Activated CD8-positive, alpha-beta memory T cell treated with anti-CD3 and anti-CD28 coated beads, Interleukin-2, amount 50 U/mL, for 4 hours (primary cell): ENCODE data around the gene LMOD1.
A peak's percentile ranks its signal among the peaks of the same experiment; 100 is the strongest.
"Not testable (repeated sequence)": the region's sequence is repeated elsewhere in the genome, so short reads cannot be mapped to it uniquely, and the experiment has no call there.

Source experiments
- DNase-seq: peaks from one replicate; pipeline ENCODE4 v3.0.0-alpha.2; 2020

Gene LMOD1

DNA sequence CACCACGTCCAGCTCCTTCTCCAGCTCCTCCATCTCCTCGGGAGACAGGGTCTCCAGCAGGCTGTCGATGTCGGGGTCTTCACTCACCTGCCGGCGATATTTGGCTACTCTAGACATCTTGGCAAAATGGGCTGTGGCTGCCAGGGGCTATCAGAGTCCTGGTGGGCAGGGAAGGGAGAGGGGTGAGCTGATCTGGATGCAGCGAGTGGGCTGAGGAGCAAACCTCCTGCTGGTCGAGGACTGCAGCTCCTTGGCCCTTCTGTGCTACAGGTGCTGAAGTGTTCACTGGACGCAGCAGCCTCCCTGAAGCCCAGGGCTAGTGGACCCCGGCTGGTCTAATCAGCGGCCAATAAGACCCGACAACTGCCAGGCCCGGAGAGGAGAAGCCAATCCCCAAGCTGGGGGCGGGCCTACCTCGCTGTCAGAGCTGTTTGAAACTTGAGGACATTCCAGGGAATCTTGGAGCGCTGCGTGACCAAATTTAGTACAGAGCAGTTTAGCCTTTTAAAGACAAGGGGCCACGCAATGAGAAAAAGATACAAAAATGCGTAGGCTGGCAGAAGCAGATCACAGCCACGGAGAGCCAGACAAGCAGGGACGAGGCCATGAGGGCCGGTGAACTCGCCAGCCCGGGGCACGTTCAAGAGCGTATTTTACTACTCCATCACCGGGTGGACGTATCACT, at the start of gene LMOD1:
LMOD1 (minus strand) TSS at position 325 of the 685 bp plus-strand sequence; CDS start at position 117, 208 bp downstream.
- DNase-seq: no peak

DNA sequence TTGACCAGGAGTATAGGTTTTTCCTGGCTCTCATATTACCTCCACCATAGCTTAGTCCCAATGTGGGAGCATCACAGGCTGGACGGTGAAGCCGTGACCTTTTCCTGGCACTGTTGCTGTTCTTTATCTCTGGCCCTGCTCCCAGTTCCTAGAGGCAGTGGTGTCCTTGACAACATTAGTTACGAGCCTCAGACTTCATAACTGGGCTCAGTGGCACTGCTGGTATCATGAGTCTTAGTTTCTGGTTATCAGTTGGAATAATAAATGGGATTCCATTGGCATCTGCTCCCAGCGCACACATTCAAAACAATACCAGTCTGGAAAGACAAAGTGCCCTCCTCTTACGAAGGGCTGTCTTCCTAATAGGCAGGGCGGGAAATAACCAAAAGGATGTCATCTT, 44.1 kb upstream of the LMOD1 start:
- DNase-seq: no peak

DNA sequence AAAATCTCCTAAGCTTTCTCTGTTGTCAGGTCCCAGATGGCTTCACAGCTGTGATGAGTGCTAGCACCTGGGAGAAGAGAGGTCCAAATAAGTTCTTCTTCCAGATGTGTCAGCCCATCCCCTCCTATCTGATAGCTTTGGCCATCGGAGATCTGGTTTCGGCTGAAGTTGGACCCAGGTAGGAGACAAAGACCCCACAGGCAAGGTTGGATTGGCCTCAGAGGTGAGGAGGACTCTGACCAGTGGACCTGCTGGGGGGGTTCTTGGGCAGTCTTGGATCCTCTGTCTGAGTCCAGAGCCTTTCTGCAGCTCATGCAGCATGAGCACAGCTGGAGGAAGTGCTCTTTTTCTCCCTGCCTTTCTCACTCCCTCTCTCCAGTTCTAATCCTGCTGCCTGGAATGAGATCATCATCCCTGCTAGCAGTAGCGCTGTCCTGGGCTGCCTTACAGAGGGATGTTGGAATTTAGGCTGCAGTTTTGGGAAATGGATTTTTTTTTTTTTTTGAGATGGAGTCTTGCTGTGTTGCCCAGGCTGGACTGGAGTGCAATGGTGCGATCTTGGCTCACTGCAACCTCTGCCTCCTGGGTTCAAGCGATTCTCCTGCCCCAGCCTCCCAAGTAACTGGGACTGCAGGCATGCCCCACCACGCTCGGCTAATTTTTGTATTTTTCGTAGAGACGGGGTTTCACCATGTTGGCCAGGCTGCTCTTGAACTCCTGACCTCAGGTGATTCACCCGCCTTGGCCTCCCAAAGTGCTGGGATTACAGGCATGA, 43.2 kb upstream of the LMOD1 start:
- DNase-seq: no peak

DNA sequence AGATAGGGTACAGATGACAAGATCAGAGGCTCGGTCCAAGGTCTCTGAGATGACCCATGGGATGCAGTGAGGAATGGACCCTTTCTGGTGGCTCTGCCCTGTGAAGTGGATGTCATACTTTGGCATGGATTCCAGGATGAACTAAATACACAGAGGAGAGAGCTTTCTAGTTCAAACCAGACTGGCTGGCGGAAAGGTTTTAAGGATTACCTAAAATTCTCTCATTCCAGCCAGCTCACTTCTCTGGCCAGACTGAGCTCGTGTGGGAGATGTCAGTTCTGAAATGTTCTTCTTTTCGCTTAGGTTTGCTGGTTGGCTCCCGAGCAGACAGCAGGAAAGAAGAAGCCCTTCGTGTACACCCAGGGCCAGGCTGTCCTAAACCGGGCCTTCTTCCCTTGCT, 42.3 kb upstream of the LMOD1 start:
- DNase-seq: no peak

DNA sequence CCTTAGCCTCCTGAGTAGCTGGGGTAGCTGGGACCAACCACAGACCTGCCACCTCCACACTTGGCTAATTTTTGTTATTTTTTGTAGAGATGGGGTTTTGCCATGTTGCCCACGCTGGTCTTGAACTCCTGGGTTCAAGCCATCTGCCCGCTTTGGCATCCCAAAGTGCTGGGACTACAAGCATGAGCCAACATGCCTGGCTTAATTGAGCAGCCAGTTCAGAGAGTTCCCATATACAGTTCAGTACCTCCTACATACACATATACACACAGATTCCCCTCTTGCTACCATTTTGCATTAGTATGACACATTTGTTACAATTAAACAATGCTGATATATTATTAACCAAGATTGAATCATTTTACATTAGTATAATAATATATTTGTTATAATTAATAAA, 39.0 kb upstream of the LMOD1 start:
- DNase-seq: no peak

DNA sequence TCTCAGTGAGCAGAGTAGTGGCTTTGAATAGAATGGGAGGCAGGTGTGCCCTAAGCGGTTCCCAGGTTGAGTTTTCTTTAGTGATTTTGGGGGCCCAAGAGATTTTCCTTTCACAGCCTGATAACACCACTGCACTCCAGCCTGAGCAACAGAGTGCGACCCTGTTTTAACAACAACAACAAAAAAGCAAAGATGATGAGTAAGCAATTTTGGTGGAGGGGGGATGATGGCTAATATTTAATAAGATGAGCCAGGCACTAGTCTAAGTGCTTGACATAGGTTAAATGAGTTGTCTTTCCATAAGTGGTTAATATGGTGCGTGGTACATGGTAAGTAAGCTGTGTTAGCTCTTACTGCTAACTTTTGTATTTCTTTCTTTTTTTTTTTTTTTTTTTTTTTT, 38.1 kb upstream of the LMOD1 start:
- no peak for DNase-seq

DNA sequence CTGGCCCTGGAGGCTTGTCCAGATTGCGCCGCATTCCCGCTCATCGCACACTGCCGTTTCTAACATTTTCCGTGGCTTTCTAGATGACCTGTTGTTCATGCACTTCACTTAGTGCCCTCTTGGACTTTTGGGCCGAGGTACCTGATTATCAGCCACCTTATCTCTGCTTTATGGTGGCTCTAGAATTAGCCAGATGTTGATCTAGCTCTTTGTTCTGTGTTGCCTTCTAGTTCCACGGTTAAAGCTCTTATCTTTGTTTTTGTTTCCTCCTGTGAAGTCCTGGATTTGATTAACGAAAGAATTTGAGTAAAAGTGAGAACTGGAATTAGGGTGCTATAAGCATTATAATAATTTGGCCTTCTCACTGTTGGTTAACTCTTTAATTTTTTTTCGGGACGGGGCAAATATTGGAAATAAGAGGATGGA, 37.0 kb upstream of the LMOD1 start:
- no peak for DNase-seq

DNA sequence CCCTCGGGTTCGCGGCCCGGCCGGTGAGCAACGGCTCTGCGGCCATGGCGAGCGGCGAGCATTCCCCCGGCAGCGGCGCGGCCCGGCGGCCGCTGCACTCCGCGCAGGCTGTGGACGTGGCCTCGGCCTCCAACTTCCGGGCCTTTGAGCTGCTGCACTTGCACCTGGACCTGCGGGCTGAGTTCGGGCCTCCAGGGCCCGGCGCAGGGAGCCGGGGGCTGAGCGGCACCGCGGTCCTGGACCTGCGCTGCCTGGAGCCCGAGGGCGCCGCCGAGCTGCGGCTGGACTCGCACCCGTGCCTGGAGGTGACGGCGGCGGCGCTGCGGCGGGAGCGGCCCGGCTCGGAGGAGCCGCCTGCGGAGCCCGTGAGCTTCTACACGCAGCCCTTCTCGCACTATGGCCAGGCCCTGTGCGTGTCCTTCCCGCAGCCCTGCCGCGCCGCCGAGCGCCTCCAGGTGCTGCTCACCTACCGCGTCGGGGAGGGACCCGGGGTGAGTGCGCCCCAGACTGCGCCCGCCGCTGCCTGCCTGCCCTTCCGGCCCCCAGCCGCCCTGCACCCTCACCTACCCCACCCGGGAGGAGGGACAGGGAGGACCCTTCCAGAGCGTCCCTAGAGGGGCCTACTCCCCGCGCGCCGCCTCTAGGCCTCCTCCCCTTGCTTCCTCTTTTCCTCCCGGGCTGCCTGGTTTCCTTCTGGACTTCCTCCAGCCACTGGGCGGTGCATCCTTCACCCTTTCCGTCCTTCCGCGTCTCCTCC, 36.5 kb upstream of the LMOD1 start, which contains the start of gene RNPEP:
RNPEP (plus strand) TSS at position 26 of the 757 bp plus-strand sequence; CDS start at position 45, 19 bp downstream.
- peak; percentile 55 for DNase-seq

DNA sequence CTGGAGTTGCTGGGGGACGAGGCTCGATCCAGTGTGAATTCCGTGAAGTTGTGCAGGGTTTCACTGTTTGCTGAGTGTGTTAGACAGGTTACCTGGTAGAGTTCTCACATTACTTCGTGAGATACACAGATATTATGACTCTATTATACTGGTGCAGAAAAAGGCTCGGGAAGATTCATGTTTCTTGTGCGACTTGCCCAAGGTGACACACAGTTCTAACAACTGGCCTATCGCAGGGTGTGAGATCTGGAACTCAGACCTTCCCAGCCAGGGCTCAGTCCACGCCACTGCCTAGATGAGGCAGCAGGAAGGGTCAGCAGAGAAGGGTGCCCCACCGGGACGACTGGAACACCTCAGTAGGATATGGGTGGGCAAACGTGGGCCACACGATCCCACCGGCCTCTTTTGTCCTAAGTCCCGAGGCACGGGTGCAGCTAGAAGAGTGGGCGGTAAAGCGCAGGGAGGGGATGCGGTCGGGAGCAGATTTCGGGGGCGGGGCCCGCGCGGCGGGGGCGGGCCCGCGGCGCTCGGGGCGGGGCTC, 35.8 kb upstream of the LMOD1 start:
- peak; percentile 75 for DNase-seq

DNA sequence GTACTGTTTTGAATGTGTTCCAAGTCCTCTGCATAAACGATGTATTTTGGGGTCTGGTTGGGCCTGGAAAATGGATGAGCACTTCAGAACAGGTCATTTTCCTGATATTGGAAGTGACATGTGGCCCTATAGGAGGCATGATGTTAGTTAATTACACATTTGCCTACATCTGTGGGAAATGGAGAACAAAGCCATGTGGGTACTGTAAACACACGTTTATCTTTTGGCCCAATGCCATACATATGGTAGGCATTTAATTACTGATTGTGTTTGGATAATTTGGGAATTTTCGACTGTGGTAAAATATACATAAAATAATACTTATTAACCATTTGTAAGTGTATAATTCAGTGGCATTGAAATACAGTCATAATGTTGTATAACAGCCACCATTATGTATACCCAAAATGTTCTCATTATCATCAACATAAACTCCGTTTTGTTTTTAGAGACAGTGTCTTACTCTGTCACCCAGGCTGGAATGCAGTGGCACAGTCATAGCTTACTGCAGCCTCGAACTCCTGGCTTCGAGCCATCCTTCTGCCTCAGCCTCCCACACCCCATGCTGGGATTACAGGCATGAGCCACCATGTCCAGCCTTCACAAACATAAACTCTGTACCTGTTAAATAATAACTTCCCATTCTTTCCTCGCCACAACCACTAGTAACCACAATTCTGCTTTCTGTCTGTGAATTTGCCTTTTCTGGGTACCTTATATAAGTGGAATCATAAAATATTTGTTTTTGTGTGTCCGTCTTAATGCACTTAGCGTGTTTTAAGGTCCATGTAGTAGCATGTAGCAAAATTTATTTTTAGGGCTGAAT, 24.2 kb upstream of the LMOD1 start:
- no peak for DNase-seq

DNA sequence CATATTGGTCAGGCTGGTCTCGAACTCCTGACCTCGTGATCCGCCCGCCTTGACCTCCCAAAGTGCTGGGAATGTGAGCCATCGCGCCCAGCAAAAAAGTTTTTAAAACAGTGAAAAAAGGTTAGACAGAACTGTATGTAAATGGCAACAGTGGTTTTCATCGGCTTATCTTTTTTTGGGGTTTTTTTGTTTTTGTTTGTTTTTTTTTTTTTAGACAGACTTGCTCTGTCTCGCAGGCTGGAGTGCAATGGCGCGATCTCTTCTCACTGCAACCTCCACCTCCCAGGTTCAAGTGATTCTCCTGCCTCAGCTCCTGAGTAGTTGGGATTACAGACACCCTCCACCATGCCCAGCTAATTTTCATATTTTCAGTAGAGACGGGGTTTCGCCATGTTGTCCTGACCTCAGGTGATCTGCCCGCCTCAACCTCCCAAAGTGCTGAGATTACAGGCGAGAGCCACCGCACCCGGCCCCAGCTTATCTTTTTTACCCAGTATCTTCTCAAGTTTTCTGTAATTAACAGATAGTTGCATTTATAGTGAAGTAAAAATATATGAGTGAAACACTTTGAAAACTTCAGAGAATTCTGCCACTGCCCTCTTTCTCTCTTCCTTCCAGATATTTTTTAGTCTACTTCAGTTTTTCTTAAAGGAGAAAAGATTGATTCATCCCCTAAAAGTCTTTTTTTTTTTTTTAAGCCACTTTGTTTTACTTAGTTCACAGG, 22.0 kb upstream of the LMOD1 start:
- no peak for DNase-seq

DNA sequence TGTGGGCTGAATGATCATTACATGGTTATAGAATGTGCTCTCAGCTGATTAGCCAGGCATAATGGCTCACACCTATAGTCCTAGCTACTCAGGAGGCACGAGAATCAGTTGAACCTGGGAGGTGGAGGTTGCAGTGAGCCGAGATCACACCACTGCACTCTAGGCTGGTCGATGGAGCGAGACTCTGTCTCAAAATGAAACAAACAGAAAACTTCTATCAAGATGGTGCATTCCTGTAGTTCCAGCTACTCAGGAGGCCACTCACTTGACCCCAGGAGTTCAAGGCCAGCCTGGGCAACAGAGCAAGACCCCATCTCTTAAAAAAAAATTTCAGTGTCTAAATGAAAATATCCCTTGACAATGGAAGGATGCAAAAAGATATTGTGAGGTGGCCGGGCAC, 19.8 kb upstream of the LMOD1 start:
- no peak for DNase-seq

DNA sequence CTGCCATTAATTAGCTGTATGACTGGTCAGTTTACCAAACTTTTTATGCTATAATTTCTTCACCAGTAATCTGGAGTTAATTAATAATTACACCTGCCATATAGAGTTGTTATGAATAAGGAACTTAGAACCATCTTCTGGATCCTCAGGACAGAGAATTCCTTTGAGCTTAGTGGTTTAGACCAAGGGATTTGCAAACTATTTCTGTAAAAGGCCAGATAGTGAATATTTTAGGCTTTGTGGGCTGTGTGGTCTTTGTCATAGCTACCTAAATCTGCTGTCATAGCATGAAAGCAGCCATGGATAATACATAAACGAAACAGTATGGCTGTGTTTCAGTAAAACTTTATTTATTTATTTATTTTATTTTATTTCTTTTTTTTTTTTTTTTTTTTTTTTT, 17.9 kb upstream of the LMOD1 start:
- no peak for DNase-seq

DNA sequence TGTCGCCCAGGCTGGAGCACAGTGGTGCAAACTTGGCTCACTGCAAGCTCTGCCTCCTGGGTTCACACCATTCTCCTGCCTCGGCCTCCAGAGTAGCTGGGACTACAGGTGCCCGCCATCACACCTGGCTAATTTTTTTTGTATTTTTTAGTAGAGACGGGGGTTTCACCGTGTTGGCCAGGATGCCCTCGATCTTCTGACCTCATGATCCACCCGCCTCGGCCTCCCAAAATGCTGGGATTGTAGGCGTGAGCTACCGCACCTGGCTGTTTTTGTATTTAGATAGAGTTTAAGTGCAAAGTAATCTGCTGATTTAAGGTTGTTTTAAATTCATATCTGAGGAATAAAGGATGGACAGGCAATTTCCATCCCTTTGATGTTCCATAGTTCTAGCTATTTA, 16.0 kb upstream of the LMOD1 start:
- not testable (repeated sequence) for DNase-seq

DNA sequence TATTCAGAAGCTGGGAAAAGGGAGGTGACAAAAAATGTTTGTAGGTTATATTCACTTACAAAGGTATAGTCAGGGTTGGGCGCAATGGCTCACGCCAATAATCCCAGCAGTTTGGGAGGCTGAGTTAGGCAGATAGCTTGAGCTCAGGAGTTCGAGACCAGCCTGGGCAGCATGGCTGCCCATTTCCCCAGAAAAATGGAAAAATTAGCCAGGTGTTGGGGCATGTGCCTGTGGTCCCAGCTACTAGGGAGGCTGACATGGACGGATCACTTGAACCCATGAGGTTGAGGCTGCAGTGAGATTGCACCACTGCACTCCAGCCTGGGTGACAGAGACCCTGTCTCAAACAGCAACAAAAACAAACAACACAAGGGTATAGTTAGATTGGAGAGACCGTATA, 12.0 kb upstream of the LMOD1 start:
- no peak for DNase-seq

DNA sequence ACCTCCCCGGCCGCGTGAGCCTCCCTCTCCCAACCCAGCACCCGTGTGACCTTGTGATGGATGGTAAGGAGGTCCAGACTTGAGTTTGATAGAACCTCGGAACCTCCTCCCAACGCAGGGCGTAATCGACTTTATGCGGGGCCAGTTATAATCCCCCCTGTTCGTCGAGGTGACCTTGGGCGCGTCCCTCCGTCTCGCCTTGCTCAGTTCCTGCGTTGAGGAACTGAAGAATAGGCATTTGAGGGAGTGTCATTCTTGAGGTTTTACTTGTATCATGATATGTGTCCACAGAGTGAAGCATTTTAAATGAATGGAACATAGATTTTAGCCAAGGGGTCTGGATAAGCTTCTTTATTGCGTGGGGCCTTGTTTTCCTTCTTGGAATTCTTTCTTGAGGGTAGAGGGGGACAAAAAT, 9.4 kb upstream of the LMOD1 start:
- no peak for DNase-seq

DNA sequence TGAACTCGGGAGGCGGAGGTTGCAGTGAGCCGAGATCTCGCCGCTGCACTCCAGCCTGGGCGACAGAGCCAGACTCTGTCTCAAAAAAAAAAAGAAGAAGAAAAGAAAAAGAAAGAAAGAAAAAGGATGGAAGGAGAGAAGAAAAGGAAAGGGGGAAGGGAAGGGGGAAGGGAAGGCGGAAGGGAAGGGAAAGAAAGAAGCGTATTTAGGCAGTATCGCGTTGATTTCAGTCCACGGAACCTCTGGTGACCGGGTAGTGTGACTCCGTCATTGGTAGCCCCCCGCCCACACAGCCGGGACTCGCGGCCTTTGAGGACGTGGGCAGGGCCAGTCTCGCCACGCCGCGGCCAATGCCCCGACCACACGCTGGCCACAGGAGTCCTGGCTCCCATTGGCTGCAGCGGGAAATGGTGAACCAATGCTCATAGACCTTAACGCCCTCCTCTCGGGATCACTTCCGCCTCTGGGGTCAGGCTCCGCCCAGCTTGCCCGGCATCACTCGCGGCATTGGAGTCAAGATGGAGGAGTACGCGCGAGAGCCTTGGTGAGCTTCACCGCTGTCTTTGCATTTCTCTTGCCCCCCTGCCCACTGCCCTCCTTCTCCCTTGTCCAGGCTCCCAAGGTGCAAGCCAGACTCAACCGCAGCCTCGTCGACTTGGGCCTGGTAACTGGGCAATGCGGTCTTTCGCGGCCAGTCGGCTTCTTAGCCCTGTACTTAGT, 8.8 kb upstream of the LMOD1 start, which contains the start of gene TIMM17A:
TIMM17A (plus strand) TSS at position 495 of the 720 bp plus-strand sequence; CDS start at position 519, 24 bp downstream.
- peak; percentile 90 for DNase-seq

DNA sequence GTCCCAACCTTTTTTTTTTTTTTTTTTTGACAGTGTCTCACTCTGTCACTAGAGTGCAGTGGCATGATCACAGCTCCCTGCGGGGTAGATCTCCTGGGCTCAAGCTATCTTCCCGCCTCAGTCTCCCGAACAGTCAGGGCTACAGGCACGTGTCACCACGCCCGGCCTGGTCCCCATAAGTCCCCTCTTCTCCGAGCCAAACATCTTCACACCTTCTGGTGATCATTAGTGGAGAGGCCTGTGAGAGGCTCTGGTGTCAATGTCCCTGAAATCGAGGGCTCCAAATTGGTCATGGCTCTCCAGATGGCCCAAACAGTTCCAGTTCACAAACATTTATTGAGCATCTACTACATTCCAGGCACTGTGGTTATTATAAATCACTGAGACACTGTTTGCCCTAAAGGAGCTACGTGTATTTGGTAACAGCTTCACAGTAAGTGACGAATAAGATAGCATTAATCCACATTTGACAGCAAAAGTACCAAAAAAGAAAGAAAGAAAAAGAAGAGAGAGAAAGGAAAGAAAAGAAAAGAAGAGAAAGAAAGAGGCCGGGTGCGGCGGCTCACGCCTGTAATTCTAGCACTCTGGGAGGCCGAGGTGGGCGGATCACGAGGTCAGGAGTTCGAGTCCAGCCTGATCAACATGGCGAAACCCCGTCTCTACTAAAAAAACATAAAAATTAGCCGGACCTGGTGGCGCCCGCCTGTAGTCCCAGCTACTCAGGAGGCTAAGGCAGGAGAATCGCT, 8.1 kb upstream of the LMOD1 start:
- DNase-seq: no peak

DNA sequence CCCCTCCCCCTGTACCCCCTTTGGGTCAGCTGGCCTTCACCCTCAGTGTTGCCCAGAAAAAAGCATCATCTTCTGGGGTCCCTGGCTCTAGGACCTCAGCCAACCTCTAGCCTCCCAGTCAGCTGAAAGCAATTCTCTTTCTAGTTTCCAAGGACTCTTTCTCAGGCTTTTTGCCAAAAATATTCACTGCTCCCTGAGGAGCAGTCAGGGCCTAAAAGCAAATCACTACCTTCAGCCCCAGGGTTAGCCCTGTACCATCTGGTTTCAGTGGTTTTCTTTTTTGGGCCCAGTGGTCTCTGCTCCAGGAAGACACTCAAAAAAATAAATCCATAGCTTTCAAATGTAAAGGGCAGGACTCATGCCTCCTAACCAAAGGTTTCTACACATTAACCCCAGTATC, 3.1 kb upstream of the LMOD1 start:
- no peak for DNase-seq

DNA sequence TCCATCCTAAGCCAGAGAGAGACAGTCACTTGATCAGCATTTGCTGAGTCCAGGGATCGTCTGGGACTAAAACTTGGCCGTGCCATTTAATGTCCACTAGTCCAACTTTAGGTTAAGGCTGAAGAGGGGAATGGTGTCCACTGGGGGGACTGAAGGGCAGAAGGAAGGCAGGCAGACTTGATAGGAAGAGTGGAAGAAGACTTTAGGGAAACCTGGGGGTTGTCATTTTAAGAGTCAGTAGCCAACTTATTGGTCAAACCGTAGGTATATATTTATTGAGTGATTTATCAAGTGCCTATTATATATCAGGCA, 1.3 kb upstream of the LMOD1 start:
- no peak for DNase-seq
